Measurements from ENCODE around the gene LPIN3. TPM values are rescaled to one million over a fixed set of nuclear protein-coding genes. Genes with fewer than 3 reads are reported as not detected.

Gene LPIN3
- total RNA-seq, 6 experiments from 2014 or later, result 11.9 to 14.2 (median 13.2) TPM

- Mint-ChIP-seq H3K27me3 (ENCODE audit: insufficient read depth) (peaks cover 40% of the 10 kb centered on the region), H3K9me3 (no peaks in the 10 kb centered on the region), H3K27ac (no peak overlapping the region), H3K4me1 (ENCODE audit: low read depth) (peaks cover 5% of the 10 kb centered on the region; the same call in 1 of the 2 replicates), H3K36me3 (ENCODE audit: low read depth) (no peaks in the 10 kb centered on the region), H3K4me3 (no peak overlapping the region)
- DNase-seq, result no peak
- TF ChIP-seq CTCF (IDR thresholded peaks at IDR 0.05), result peak; percentile 23; the same call in 1 of the 2 replicates
These were observed 23.7 kb downstream of the LPIN3 start for GRCh38 chr20:41364236-41364855.

GRCh38 chr20:41364967-41365765 lies 24.5 kb downstream of the LPIN3 start:
- Mint-ChIP-seq H3K9me3 (no peaks in the 10 kb centered on the region), H3K27me3 (ENCODE audit: insufficient read depth) (peaks cover 40% of the 10 kb centered on the region), H3K4me1 (ENCODE audit: low read depth) (peaks cover 5% of the 10 kb centered on the region; the same call in 1 of the 2 replicates), H3K27ac (no peak overlapping the region), H3K36me3 (ENCODE audit: low read depth) (no peaks in the 10 kb centered on the region), H3K4me3 (0 out of 2 replicates have a peak overlapping the region, but pooled peaks have one; percentile 4)
- no peak for TF ChIP-seq CTCF (IDR thresholded peaks at IDR 0.05)
- DNase-seq, result no peak

GRCh38 chr20:41365777-41366545 lies 25.3 kb downstream of the LPIN3 start:
- Mint-ChIP-seq H3K27me3 (ENCODE audit: insufficient read depth) (peaks cover 41% of the 10 kb centered on the region), H3K36me3 (ENCODE audit: low read depth) (no peaks in the 10 kb centered on the region), H3K4me1 (ENCODE audit: low read depth) (peaks cover 5% of the 10 kb centered on the region; the same call in 1 of the 2 replicates), H3K9me3 (no peaks in the 10 kb centered on the region), H3K4me3 (0 out of 2 replicates have a peak overlapping the region, but pooled peaks have one; percentile 4), H3K27ac (no peak overlapping the region)
- no peak for TF ChIP-seq CTCF (IDR thresholded peaks at IDR 0.05)
- DNase-seq, result no peak

GRCh38 chr20:41366546-41367392 lies 26.1 kb downstream of the LPIN3 start, which contains the start of gene EMILIN3:
EMILIN3 (minus strand) TSS chr20:41366818; CDS start chr20:41366634, 184 bp downstream.
- H3K9me3 Mint-ChIP-seq, result no peaks in the 10 kb centered on the region
- DNase-seq, result no peak
- no peak for TF ChIP-seq CTCF (IDR thresholded peaks at IDR 0.05)
- no peaks in the 10 kb centered on the region for H3K36me3 Mint-ChIP-seq (ENCODE audit: low read depth)
- no peak within 1 kb of the TSS for H3K27ac Mint-ChIP-seq
- H3K4me3 Mint-ChIP-seq, result peak within 1 kb of the TSS; percentile 34; the same call in 1 of the 2 replicates
- H3K4me1 Mint-ChIP-seq (ENCODE audit: low read depth), result peaks cover 5% of the 10 kb centered on the region; the same call in 1 of the 2 replicates
- peaks cover 42% of the 10 kb centered on the region for H3K27me3 Mint-ChIP-seq (ENCODE audit: insufficient read depth)

- H3K4me3 Mint-ChIP-seq, result peak overlapping the region; percentile 34; the same call in 1 of the 2 replicates
- H3K27ac Mint-ChIP-seq, result no peak overlapping the region
- peaks cover 48% of the 10 kb centered on the region for H3K27me3 Mint-ChIP-seq (ENCODE audit: insufficient read depth)
These were observed 26.7 kb downstream of the LPIN3 start for GRCh38 chr20:41367393-41367695.

More at GRCh38 chr20:41367393-41367695, 26.7 kb downstream of the LPIN3 start:
- TF ChIP-seq CTCF (IDR thresholded peaks at IDR 0.05), result no peak
- H3K9me3 Mint-ChIP-seq, result no peaks in the 10 kb centered on the region
- no peaks in the 10 kb centered on the region for H3K36me3 Mint-ChIP-seq (ENCODE audit: low read depth)
- H3K4me1 Mint-ChIP-seq (ENCODE audit: low read depth), result peaks cover 5% of the 10 kb centered on the region; the same call in 1 of the 2 replicates
- no peak for DNase-seq

Measured in HFFc6 (cell line).